ENCODE measurements around the gene PLCB4.

DNA sequence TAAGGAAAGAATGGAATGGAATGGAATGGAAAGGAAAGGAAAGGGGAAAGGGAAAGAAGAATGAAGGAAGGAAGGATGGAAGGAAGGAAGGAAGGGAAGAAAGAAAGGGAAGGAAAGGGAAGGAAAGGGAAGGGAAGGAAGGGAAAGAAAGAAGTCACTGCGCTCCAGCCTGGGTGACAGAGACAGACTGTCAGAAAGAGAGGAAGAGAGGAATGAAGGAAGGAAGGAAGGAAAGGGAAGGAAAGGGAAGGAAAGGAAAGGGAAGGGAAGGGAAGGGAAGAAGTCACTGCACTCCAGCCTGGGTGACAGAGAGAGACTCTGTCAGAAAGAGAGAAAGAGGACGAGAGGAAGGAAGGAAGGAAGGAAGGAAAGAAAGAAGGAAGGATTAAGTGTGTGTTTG, 224.3 kb downstream of the PLCB4 start:
- TF ChIP-seq POLR2AphosphoS5 (IDR thresholded peaks at IDR 0.05) (no peak), POLR2A (IDR thresholded peaks at IDR 0.05) (no peak), EP300 (IDR thresholded peaks at IDR 0.05; ENCODE audit: low read depth) (no peak)
- TF ChIP-seq, protein P1, sequence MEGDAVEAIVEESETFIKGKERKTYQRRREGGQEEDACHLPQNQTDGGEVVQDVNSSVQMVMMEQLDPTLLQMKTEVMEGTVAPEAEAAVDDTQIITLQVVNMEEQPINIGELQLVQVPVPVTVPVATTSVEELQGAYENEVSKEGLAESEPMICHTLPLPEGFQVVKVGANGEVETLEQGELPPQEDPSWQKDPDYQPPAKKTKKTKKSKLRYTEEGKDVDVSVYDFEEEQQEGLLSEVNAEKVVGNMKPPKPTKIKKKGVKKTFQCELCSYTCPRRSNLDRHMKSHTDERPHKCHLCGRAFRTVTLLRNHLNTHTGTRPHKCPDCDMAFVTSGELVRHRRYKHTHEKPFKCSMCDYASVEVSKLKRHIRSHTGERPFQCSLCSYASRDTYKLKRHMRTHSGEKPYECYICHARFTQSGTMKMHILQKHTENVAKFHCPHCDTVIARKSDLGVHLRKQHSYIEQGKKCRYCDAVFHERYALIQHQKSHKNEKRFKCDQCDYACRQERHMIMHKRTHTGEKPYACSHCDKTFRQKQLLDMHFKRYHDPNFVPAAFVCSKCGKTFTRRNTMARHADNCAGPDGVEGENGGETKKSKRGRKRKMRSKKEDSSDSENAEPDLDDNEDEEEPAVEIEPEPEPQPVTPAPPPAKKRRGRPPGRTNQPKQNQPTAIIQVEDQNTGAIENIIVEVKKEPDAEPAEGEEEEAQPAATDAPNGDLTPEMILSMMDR (IDR thresholded peaks at IDR 0.05), result no peak

All from transverse colon (tissue), 4 donors.